GM19239 (cell line): Measurements from ENCODE around the gene AFF3.

Experiments
- DNase-seq: peaks from one replicate; pipeline ENCODE4 v3.0.0; 2011; ENCODE audit warnings: low spot score; ENCODE audit not compliant: insufficient read length
- FAIRE-seq: peaks from 2 replicates; lab custom pipeline; 2011; peaks lifted over from hg19 to GRCh38; lab: Jason Lieb, UNC

AFF3 gene

DNA sequence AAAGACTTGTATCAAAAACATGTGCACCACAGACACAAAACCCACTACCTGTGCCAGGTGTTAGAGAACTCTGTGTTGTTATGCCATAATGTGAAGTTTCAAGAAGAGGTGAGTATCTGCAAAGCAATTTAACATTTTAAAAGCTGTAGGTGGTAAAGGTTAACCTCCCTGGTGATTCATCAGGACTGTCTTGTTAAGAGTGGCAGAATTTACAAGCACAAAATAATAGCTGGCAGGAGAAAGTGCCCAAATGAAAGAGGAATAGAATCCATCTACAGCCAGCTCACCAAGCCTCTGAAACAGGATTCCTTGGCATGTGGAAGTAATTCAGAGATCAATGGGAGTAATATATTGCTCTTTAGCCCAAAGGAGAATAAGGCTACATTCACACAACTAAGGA lies 230.7 kb downstream of the AFF3 start:
- FAIRE-seq: no peak
- no peak for DNase-seq

- no peak for FAIRE-seq
- no peak for DNase-seq
Observed at GRCh38 chr2:99910902-99911301, 231.5 kb downstream of the AFF3 start.

GRCh38 chr2:99905636-99906035 lies 236.8 kb downstream of the AFF3 start:
- no peak for DNase-seq
- FAIRE-seq: no peak

DNA sequence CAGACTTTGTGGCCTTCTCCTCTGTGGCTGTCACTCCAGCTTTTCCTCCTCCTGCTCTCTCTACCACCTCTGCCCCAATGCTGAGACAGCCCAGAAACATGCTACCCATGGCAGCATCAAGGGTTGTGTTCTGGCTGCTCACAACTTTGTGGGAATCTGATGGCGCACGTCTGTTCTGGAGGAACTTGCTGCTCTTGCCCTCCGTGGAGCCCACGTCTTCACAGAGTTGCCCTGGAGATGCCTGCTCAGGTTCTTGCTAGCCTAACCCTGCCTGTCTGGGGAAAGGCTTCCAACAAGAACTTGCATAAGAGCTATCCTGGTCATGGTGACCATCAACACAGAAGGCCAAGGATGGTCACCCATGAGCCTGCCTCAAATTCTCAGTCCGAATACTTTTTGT lies 237.4 kb downstream of the AFF3 start:
- no peak for DNase-seq
- no peak for FAIRE-seq

GRCh38 chr2:99903981-99904380 lies 238.4 kb downstream of the AFF3 start:
- DNase-seq: no peak
- FAIRE-seq: no peak

- FAIRE-seq (no peak), DNase-seq (no peak)
Observed at GRCh38 chr2:99900556-99900955, 241.8 kb downstream of the AFF3 start.

DNA sequence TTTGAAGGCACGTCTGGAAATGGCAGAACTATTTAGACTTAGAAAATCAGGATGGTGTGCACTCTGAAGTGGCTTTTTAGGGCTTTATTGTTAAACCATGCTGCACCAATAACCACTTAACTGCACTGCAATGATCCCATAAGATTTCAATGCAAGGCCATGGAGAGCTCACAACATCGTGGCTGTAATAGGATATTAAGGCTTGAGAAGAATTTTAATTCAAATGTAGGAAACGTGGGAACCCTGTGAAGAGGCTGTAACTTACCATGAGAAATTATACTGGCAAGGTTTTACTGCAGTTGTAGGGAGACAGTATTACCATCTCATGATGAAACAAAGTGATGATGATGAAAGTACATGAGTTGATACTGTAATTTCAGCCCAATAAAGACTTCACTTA lies 242.5 kb downstream of the AFF3 start:
- FAIRE-seq: no peak

DNA sequence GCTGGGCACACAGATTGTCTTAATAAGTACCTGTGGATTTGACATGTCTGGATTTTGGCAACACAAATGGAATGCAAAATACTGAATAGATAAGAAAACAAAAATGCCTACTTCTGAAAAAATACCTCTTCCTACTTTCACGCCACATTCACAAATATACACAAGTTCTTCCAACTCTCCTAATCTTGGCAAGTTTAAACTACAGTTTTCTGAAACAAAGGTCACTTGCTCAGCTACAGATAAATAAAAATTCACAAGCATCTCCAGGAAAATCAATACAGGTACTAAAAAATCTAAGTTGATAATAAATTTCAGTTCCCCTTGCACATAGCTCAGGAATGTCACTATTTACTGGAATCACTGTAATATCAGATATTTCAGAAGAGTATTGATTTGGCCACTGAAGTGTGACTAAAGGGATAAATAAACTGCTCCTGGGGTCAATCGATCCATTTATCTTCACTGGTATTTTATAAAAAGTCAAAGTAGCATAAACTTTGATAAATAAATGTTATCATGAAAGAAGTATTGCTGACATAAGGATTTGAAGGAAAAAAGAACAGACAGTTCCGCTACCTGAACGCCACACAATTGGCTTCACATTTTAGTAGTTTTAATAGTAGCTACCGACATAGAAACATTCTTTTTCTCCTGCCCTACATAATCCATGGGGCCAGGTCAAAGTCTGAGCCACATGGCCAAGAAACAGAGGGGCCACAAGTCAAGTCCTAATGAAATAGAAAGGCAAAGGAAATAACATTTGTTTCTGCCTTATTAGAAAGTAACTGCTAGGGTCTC lies 243.1 kb downstream of the AFF3 start:
- FAIRE-seq (no peak), DNase-seq (no peak)

More for the DNA sequence above, 242.5 kb downstream of the AFF3 start:
- DNase-seq: no peak

DNA sequence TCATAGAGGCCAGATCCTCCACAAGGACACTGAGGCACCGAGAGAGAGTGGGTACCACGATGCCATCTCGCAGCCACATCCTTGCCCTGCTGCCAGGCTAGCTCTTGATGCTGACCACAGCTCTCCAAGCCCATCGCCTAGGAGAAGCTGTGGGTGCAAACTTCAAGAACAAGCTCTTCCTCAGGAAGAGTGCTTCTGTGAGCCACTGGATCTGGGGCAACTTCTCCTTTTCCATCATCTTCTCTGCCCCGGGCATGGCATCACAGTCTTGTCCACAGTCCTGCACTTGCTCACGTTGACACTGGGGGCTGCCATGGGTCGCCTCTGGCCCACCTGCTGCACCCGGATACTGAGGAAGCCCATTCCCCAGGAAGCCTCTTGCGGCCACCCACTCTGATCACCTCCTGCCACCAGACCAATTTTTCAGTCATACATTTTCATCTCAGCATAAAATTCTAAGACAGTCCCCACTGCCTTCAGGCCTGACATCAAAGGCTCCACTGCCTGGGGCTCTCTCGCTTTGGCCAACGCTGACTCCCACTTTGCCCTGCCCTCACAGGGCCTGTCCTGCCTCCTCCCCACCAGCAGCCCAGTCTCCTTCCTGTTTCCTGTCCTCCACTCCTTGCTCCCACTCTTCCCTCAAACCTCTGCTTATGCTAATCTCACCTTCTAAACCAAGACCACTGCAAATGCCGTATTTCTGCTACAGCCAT lies 243.9 kb downstream of the AFF3 start:
- DNase-seq (no peak), FAIRE-seq (no peak)

DNA sequence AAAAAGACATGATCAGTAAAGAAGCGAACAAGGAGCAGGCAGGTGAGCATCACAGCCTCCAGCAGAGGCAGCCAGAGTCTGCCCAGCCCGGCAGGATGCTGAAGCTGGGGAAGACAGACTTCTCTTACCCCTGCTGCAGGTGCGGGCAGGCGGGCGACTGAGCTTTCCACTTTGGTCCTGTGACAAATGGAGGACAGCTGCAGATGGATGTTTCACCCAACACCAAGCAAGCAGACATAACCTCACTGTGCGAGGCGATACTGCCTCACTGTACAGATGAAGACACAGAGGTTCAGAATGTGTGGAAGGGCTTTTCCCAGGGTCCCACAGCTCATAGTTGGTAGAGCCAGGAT lies 251.0 kb downstream of the AFF3 start:
- FAIRE-seq: no peak

DNA sequence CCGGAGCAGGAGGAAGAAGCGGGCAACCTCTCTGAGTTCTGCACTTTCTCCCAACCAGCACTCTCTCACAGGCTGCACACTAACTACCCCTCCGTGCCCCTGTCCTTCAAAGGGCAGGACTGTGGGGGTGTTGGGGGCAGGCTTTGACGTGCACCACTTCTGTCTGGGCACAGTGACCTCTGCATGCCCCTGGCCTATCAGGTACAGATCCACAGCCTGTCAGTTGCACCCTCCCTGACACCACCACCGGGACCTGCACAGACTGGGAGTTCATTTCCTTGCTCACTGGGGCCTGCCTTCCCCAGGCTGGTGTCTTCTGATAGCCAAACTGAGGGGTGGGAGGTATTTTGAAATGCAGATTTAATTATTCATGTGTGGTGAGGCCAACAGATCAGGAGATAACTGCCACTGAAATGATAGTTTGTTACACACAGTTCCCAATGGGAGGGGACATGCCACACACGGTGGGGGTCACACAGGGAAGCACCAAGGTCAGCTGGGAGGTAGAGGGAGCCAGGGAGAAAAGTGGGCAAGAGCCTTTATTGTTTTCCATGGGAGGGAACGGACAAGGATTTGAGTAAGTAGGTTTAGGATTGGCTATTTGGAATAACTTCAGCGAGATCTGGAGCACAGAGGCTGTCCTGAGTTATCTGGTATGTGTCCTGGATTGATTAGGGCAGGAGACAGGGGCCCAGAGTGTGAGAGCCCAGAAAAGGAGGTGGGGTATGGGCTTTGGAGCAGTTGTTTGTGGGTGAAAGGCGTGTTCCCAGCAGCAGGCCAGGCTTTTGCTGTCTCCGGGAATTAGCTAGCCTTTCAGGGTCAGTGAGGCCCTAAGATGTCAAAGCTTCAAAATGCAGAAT lies 251.6 kb downstream of the AFF3 start:
- FAIRE-seq (no peak), DNase-seq (no peak)

More for the DNA sequence above, 251.0 kb downstream of the AFF3 start:
- DNase-seq: no peak

GRCh38 chr2:99888617-99889016 lies 253.8 kb downstream of the AFF3 start:
- DNase-seq (no peak), FAIRE-seq (no peak)

DNA sequence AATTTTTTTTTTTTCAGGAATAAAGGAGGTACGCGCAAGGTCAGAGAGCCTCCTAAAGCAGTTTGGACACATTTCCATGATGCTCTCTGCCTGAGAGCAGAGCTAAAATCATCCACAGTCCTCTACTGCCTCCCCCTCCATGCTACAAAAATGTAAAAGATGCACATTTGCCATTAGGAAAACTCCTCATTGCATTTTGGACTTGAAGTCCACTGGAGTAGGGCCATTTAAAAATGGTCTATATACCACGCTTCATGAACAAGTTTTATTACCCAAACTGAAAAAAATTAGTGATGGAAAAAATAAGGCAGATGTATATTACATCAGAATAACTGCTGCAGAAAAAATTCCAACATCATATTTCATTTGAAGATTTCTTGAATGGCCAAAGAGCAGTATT lies 256.0 kb downstream of the AFF3 start:
- DNase-seq (no peak), FAIRE-seq (no peak)

GRCh38 chr2:99883358-99883757 lies 259.0 kb downstream of the AFF3 start:
- no peak for DNase-seq
- FAIRE-seq: no peak

- FAIRE-seq (no peak), DNase-seq (no peak)
Observed at GRCh38 chr2:99881901-99882591, 260.3 kb downstream of the AFF3 start.

GRCh38 chr2:99880964-99881294 lies 261.5 kb downstream of the AFF3 start:
- no peak for FAIRE-seq

GRCh38 chr2:99880148-99880963 lies 262.0 kb downstream of the AFF3 start:
- DNase-seq: no peak
- FAIRE-seq: no peak

More at GRCh38 chr2:99880964-99881294, 261.5 kb downstream of the AFF3 start:
- DNase-seq: no peak

DNA sequence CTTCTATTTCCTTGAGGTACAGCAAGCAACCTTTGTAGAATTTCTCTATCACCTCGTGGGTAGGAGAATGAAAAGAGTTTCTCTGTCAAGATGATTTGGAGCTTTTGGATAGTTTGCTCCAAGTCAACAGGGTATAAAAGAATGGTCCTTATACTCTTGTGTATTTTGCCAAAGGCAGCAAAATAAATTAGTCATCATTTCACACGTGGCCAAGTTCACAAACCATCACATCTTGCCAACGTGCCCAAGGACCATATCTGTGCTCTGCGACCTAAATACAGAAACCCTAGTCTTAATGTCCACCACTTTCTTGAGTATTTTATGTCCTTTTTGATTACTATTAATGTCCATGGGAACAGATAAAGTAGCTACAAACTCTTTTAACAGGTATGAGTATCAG lies 262.9 kb downstream of the AFF3 start:
- DNase-seq (no peak), FAIRE-seq (no peak)

GRCh38 chr2:99878581-99879350 lies 263.6 kb downstream of the AFF3 start:
- DNase-seq (no peak), FAIRE-seq (no peak)
